Measurements from ENCODE around the gene LENG1.

DNA sequence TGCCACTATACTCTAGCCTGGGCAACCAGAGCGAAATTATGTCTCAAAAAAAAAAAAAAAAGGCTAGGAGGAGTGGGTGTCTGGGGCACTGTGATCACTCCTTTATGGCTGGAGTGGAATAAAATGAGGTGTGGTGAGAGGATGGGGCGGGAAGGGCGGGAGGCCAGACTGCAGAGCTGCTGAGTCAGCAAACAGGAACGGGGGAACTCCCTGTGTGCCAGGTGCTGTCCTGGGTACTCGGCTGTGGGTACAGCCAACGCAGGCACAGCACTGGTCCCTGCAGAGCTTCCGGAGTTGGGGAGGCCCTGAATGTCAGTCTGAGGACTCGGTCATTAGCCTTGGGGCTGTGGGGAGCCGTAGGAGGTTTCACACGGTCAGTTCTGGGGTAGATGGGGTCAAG lies 38.3 kb downstream of the LENG1 start:
- TF ChIP-seq CTCF (IDR thresholded peaks at IDR 0.05 in 8 of 11, conservative IDR thresholded peaks at IDR 0.05 in 3 of 11) (no peak), POLR2A (IDR thresholded peaks at IDR 0.05) (no peak)

Measured in spleen (tissue), 7 donors.